HepG2 (cell line): ENCODE measurements around the gene TBC1D22A. TPM values are rescaled to one million over a fixed set of nuclear protein-coding genes. Genes with fewer than 3 reads are reported as not detected.

Experiments
- ATAC-seq: fragments of 200-7000 bp; cut with Tn5 transposase; 3 replicates; pipeline ENCODE4 v1.9.1; 2020; ENCODE audit warnings: mild to moderate bottlenecking, moderate library complexity
- BruUV-seq: library from RNA; stranded (reverse); fragments of 400-500 nt; replicated peaks from 2 replicates; lab custom pipeline; 2021; lab: Mats Ljungman, UMichigan
- CTCF ChIA-PET: fragments of 300-600 bp; formaldehyde crosslinking; extraction: SDS; loops from one replicate; lab custom pipeline; 2021; ENCODE audit warnings: low total read pairs, inconsistent platforms, low intra/inter-chr PET ratio; lab: Yijun Ruan, JAX
- POLR2A ChIA-PET: fragments of 350-600 bp; sonication (Branson Sonifier 250); formaldehyde crosslinking; loops from one replicate; lab custom pipeline; 2020; ENCODE audit warnings: antibody characterized with exemption, inconsistent platforms; lab: Yijun Ruan, JAX
- DNase-seq: peaks from one replicate; pipeline ENCODE4 v3.0.0-alpha.2; 2015; ENCODE audit warnings: low spot score
- FAIRE-seq: peaks from 3 replicates; lab custom pipeline; 2011; peaks lifted over from hg19 to GRCh38; lab: Jason Lieb, UNC
- H2AFZ ChIP-seq: one replicate; pipeline ENCODE4 v1.6.1; 2011; ENCODE audit warnings: low read length, inconsistent platforms
- H3K27ac ChIP-seq: fragments of 300-600 bp; 3 replicates; pipeline ENCODE4 v1.8.0; 2011; ENCODE audit warnings: mixed run types, mild to moderate bottlenecking, mixed read lengths, low read length, inconsistent platforms; ENCODE audit not compliant: insufficient read depth; ENCODE audit errors: extremely low read length
- H3K27me3 ChIP-seq, 2 experiments: fragments of 200-600 bp in 1 of 2; 2 replicates in 1 of 2; 3 replicates in 1 of 2; pipeline versions ENCODE4 v1.6.0 to v1.8.0; 2011; ENCODE audit warnings: low read length in 2 of 2, mild to moderate bottlenecking in 2 of 2, moderate library complexity in 2 of 2, inconsistent platforms in 1 of 2; ENCODE audit not compliant: insufficient read depth in 2 of 2, control insufficient read depth in 1 of 2
- H3K36me3 ChIP-seq, 2 experiments: fragments of 200-600 bp in 1 of 2; replicated peaks in 1 of 2; 2 replicates in 1 of 2; 3 replicates in 1 of 2; pipeline versions ENCODE4 v1.5.1 to v1.8.0; 2011; ENCODE audit warnings: low read length in 2 of 2, inconsistent platforms in 1 of 2; ENCODE audit not compliant: insufficient read depth in 2 of 2, control insufficient read depth in 1 of 2
- H3K4me1 ChIP-seq: 2 replicates; pipeline ENCODE4 v1.5.1; 2012; ENCODE audit warnings: low read length, inconsistent platforms; ENCODE audit not compliant: insufficient read depth
- H3K4me2 ChIP-seq: 2 replicates; pipeline ENCODE4 v1.6.0; 2011; ENCODE audit warnings: low read depth, low read length, inconsistent platforms
- H3K4me3 ChIP-seq, 3 experiments: fragments of 200-600 bp in 1 of 3; sonication (generic), shearing (Covaris generic) in 1 of 3; replicated peaks in 1 of 3; 2 replicates each; pipeline ENCODE4 v1.5.1; 2011 to 2016; ENCODE audit warnings: low read length in 3 of 3, inconsistent platforms in 2 of 3, low read depth in 2 of 3, mild to moderate bottlenecking in 2 of 3, control low read depth in 1 of 3, mixed read lengths in 1 of 3; ENCODE audit not compliant: insufficient read depth in 1 of 3
- H3K79me2 ChIP-seq: one replicate; pipeline ENCODE4 v1.6.1; 2011; ENCODE audit warnings: low read length, inconsistent platforms; ENCODE audit not compliant: insufficient read depth
- H3K9ac ChIP-seq: 2 replicates; pipeline ENCODE4 v1.6.0; 2011; ENCODE audit warnings: mild to moderate bottlenecking, low read depth, low read length, inconsistent platforms; ENCODE audit not compliant: insufficient read depth
- H3K9me3 ChIP-seq: 2 replicates; pipeline ENCODE4 v1.5.1; 2012; ENCODE audit warnings: mild to moderate bottlenecking, low read length
- H4K20me1 ChIP-seq: 2 replicates; pipeline ENCODE4 v1.6.0; 2011; ENCODE audit warnings: inconsistent platforms, mild to moderate bottlenecking, low read length, moderate library complexity; ENCODE audit not compliant: insufficient read depth
- AGO2 ChIP-seq: fragments of 200-400 bp; formaldehyde crosslinking; optimal IDR thresholded peaks from 2 replicates; pipeline ENCODE3; 2017; ENCODE audit warnings: mild to moderate bottlenecking, low read depth, low read length, moderate library complexity
- ATAD3A ChIP-seq: sonication (generic); formaldehyde crosslinking; IDR thresholded peaks from 2 replicates; pipeline ENCODE4 v1.4.0; 2020; ENCODE audit warnings: missing genetic modification reagents
- HNRNPK ChIP-seq: fragments of 200-400 bp; formaldehyde crosslinking; IDR thresholded peaks from 2 replicates; pipeline ENCODE4 v1.6.1; 2018; ENCODE audit warnings: low read length, low read depth, moderate library complexity, mild to moderate bottlenecking; ENCODE audit not compliant: poor library complexity, severe bottlenecking
- HNRNPL ChIP-seq: fragments of 200-400 bp; formaldehyde crosslinking; IDR thresholded peaks from 2 replicates; pipeline ENCODE4 v1.6.1; 2017; ENCODE audit warnings: mild to moderate bottlenecking, low read depth, low read length
- MTF2 ChIP-seq: sonication (generic); formaldehyde crosslinking; IDR thresholded peaks from 2 replicates; pipeline ENCODE4 v1.5.0; 2020; ENCODE audit warnings: missing genetic modification reagents, borderline replicate concordance
- PBX2 ChIP-seq: IDR thresholded peaks from 2 replicates; pipeline ENCODE4 v1.6.1; 2016; ENCODE audit warnings: control low read depth
- ZKSCAN1 ChIP-seq: fragments of 150-350 bp; IDR thresholded peaks from 2 replicates; pipeline ENCODE4 v1.6.1; 2014; ENCODE audit warnings: low read length
- ZNF687 ChIP-seq: sonication (generic); formaldehyde crosslinking; IDR thresholded peaks from 2 replicates; pipeline ENCODE4 v1.5.1; 2020; ENCODE audit warnings: mild to moderate bottlenecking, missing genetic modification reagents, moderate library complexity
- WGBS: methylation state at CpG from one replicate; pipeline ENCODE4 v1.1.6; 2017; ENCODE audit warnings: low lambda C conversion rate; 5-methylcytosine and 5-hydroxymethylcytosine counted together
- in situ Hi-C: cut with HindIII; loops from 2 replicates; pipeline ENCODE4 v1.10.0; 2017; ENCODE audit warnings: low pct_unique_long_range_greater_than_20kb; ENCODE audit not compliant: extremely low pct_ligation_motif_present
- intact Hi-C: fragments of 100-400 bp; cut with micrococcal nuclease; formaldehyde crosslinking; loops from one replicate; pipeline ENCODE4 v1.10.0; 2022; ENCODE audit not compliant: unreplicated experiment
- polyA plus RNA-seq, 8 experiments: library from polyadenylated mRNA; depleted of rRNA in 3 of 8; stranded (reverse) in 7 of 8; unstranded in 1 of 8; fragments of >200 nt; fragmentation: Illumina TruSeq in 4 of 8; extraction: Trizol in 4 of 8; gene quantifications; 2 replicates each; pipeline versions ENCODE4 v1.2.1 to v1.2.3, GENCODE V29; 2011 to 2016; ENCODE audit warnings: low read depth in 4 of 8, missing spikeins in 1 of 8, mixed read lengths in 1 of 8; ENCODE audit not compliant: insufficient read depth in 1 of 8
- total RNA-seq, 5 experiments: library from RNA; depleted of rRNA; stranded (reverse); fragments of >200 nt; fragmentation: Illumina TruSeq; extraction: Trizol; gene quantifications; 2 replicates each; pipeline ENCODE4 v1.2.3, GENCODE V29; 2016; ENCODE audit warnings: low read depth in 1 of 5

The TBC1D22A gene
- total and polyA plus RNA-seq, 2 of the 13 experiments (the other 11 are each of a cell fraction or from before 2014, with no cell fraction given), result 17.3 to 18.0 TPM

DNA sequence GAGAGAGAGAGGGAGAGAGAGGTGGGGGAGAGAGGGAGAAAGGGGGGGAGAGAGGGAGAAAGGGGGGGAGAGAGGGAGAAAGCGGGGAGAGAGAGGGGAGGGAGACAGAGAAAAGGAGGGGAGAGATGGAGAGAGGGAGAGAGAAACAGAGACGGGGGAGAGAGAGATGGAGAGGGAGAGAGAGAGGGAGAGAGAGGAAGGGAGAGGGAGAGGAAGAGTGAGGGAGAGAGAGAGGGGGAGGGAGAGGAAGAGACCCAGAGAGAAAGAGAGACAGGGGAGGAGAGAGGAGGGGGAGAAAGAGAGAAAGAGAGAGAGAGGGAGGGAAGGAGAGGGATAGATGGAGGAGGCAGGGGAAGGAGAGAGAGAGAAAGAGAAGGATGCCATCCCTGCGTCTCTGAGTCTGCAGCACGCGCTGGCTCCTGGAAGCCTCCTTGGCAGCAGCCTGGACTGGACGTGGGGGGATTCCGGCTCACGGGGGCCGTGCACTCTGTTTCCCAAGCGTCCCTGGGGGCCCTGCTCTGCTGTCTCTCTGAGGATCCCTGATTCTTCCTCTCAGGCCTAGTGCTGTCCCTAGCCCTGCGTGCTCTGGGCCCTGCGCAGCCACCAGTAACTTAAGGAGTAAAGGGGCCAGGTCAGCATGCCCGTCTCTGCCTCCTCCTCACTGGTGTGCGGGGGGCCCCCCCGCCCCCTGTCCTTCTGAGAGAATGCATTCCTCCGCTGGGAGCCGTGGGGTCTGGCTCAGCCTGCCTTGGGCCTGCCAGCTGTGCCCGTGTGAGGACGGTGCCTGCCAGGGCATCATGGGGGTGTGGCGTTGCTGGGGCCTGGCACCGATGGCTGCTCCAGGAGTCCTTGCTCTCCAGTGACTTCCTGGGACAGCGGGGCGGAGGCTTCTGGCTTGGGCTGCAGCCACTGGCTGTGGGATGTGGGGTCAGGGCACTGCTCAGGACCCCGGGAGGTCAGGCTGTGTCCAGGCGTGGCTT, 429.5 kb downstream of the TBC1D22A start:
- no peak for TF ChIP-seq ZKSCAN1
- TF ChIP-seq HNRNPL, result 0 out of 2 replicates have a peak, but pooled peaks have one; percentile 36
- TF ChIP-seq HNRNPK, result peak; percentile 36
- TF ChIP-seq AGO2, result peak; percentile 46
- DNase-seq (no peak), FAIRE-seq (no peak), ATAC-seq (peak; percentile 11; the same call in 2 of the 3 replicates)
- peaks cover 3 to 29% of the 10 kb centered on the region in 2 experiments; a peak in 4 of 5 replicates for H3K27me3 ChIP-seq
- H3K4me2 ChIP-seq, result no peak overlapping the region
- WGBS, result 41% methylated on average over 12 of the region's 25 CpGs
- CTCF ChIA-PET, result no interaction called here
- in situ Hi-C loops, result no loop called here
- no peak overlapping the region for H2AFZ ChIP-seq
- no peaks in the 10 kb centered on the region for H3K36me3 ChIP-seq
- no peaks in the 10 kb centered on the region for H3K9me3 ChIP-seq
- no peaks in the 10 kb centered on the region for H4K20me1 ChIP-seq
- POLR2A ChIA-PET, result no interaction called here
- BruUV-seq, result no TSS peak
- intact Hi-C loops, result no loop called here
- no peak overlapping the region for H3K4me3 ChIP-seq
- peaks cover 20% of the 10 kb centered on the region for H3K4me1 ChIP-seq
- no peaks in the 10 kb centered on the region for H3K79me2 ChIP-seq
- no peak overlapping the region for H3K9ac ChIP-seq
- no peak overlapping the region for H3K27ac ChIP-seq

GRCh38 chr22:47192651-47193437, 430.4 kb downstream of the TBC1D22A start:
- Histone ChIP-seq H3K4me2 (no peak overlapping the region), H3K36me3 (no peaks in the 10 kb centered on the region), H3K4me3 (no peak overlapping the region), H3K27me3 (peaks cover 3 to 31% of the 10 kb centered on the region in 2 experiments; a peak in 4 of 5 replicates), H3K27ac (no peak overlapping the region), H4K20me1 (no peaks in the 10 kb centered on the region), H2AFZ (no peak overlapping the region), H3K79me2 (no peaks in the 10 kb centered on the region), H3K4me1 (peaks cover 11% of the 10 kb centered on the region), H3K9me3 (no peaks in the 10 kb centered on the region), H3K9ac (no peak overlapping the region)
- ATAC-seq (peak; percentile 40), FAIRE-seq (no peak), DNase-seq (no peak)
- CTCF ChIA-PET, result no interaction called here
- WGBS, result 10% methylated on average over 7 of the region's 32 CpGs
- intact Hi-C loops (no loop called here), in situ Hi-C loops (no loop called here)
- no TSS peak for BruUV-seq
- POLR2A ChIA-PET, result no interaction called here
- 0 out of 2 replicates have a peak, but pooled peaks have one; percentile 11 for TF ChIP-seq ZNF687 (CRISPR knock-in tag)
- TF ChIP-seq PBX2 (CRISPR knock-in tag), result no peak
- TF ChIP-seq MTF2 (CRISPR knock-in tag), result peak; percentile 38; the same call in 1 of the 2 replicates
- TF ChIP-seq ATAD3A (CRISPR knock-in tag), result no peak
